ENCODE measurements around the gene ASH1L. TPM values are rescaled to one million over a fixed set of nuclear protein-coding genes. Genes with fewer than 3 reads are reported as not detected.
A peak's percentile ranks its signal among the peaks of the same experiment; 100 is the strongest.
"Not testable (repeated sequence)": the region's sequence is repeated elsewhere in the genome, so short reads cannot be mapped to it uniquely, and the experiment has no call there.

Gene ASH1L
- polyA plus RNA-seq, 4 donors: 30.9 to 50.4 (median 43.5) TPM

GRCh38 chr1:155499953-155500639 is 62.5 kb downstream of the ASH1L start:
- DNase-seq (ENCODE audit: low read depth in 4 of 4, low spot score in 2 of 4): peak in 1 of 4 donors; percentile 19

GRCh38 chr1:155499263-155499662 is 63.3 kb downstream of the ASH1L start:
- no peak for DNase-seq (ENCODE audit: low read depth in 4 of 4, low spot score in 2 of 4)

DNA sequence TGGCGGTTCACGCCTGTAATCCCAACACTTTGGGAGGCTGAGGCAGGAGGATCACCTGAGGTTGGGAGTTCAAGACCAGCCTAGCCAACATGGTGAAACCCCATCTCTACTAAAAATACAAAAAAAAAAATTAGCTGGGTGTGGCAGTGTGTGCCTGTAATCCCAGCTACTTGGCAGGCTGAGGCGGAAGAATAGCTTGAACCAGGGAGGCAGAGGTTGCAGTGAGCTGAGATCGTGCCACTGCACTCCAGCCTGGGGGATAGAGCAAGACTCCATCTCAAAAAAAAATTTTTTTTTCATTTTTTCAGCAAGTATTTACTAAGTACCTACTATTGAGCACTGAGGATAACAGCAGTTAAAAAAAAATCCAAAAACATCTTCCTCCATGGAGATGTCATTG is 69.0 kb downstream of the ASH1L start:
- DNase-seq (ENCODE audit: low read depth in 4 of 4, low spot score in 2 of 4): not testable (repeated sequence)

DNA sequence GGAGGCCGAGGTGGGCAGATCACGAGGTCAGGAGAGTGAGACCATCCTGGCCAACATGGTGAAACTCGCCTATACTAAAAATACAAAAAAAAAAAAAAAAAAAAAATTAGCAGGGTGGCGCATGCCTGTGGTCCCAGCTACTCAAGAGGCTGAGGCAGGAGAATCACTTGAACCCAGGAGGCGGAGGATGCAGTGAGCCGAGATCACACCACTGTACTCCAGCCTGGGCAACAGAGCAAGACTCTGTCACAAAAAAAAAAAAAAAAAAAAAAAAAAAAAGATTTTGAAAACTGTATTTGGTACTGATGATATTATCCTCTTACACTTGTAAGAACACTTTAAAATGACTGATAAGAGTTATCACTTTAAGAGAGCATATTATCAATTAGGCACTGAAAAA is 74.2 kb downstream of the ASH1L start:
- DNase-seq (ENCODE audit: low read depth in 4 of 4, low spot score in 2 of 4): not testable (repeated sequence)

- no peak for DNase-seq (ENCODE audit: low read depth in 4 of 4, low spot score in 2 of 4)
Observed at GRCh38 chr1:155487541-155487940, 75.1 kb downstream of the ASH1L start.

DNA sequence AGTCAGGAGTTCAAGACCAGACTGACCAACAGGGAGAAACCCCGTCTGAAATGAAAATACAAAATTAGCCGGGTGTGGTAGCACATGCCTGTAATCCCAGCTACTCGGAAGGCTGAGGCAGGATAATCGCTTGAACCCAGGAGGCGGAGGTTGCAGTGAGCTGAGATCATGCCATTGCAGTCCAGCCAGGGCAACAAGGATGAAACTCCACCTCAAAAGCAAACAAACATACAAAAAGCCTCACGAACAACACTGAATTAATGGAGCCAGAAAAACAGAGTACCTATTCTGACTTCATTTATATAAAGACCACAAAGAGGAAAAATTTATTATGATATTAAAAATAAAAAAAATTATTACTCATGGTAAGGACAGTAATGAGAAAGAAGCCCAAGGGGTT is 75.7 kb downstream of the ASH1L start:
- DNase-seq (ENCODE audit: low read depth in 4 of 4, low spot score in 2 of 4): not testable (repeated sequence)

DNA sequence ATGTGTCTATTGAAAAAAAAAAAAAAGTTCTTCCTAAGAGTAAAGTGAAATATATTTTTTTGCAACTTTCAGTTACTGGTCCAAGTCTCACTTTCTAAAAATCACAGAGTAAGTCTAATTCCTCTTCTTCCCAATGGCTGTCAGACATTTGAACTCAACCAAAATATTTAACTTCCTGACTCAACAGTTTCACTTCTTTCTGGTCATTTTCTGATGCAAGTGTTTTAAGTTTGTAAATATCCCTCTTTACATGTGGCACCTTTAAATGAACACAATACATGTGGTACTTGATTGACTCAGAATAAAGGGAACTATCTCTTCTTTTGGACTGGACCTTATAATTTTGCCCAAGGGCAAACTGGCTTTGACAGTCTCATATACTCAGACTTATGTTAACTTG is 76.7 kb downstream of the ASH1L start:
- DNase-seq (ENCODE audit: low read depth in 4 of 4, low spot score in 2 of 4): no peak

- DNase-seq (ENCODE audit: low read depth in 4 of 4, low spot score in 2 of 4): no peak
Observed at GRCh38 chr1:155485222-155485621, 77.4 kb downstream of the ASH1L start.

DNA sequence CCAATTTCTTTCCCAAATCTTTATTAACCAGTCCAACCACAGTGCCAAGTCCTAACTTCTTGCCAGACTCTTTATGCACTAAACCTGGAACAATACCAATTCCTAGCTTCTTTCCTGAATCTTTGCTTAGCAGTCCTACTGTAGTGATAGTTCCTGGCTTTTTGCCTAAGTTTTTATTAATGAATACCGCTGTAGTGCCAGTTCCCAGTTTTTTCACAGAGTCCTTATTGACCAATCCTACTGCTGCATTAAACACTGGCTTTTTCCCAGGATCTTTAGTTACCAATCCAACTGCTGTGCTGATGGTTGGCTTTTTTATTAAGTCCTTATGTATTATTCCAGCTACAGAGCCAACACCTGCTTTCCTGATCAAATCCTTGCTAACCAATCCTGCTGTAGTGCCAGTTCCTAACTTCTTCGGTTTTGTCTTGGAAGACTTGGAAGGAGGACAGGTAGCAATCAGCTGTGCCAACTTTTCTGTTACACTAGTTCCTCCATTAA is 80.8 kb downstream of the ASH1L start:
- no peak for DNase-seq (ENCODE audit: low read depth in 4 of 4, low spot score in 2 of 4)

- no peak for DNase-seq (ENCODE audit: low read depth in 4 of 4, low spot score in 2 of 4)
Observed at GRCh38 chr1:155479205-155479604, 83.4 kb downstream of the ASH1L start.

GRCh38 chr1:155478270-155478852 is 84.2 kb downstream of the ASH1L start:
- no peak for DNase-seq (ENCODE audit: low read depth in 4 of 4, low spot score in 2 of 4)

DNA sequence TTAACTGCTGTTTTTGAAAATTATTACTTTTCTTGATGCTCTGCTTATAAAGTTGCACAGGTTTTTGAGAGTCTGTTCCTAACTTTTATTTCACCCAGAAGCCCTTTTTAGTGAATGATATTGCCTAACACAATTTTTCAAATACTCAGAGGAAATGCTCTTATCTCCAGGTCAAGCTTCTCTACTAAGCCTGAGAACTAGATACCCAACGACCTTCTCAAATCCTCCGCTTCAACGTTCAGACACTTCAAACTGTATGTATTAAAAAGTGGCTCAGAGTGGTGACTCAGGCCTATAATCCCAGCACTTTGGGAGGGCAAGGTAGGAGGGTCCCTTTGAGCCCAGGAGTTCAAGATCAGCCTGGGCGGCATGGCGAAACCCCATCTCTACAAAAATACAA is 88.5 kb downstream of the ASH1L start:
- no peak for DNase-seq (ENCODE audit: low read depth in 4 of 4, low spot score in 2 of 4)

- DNase-seq (ENCODE audit: low read depth in 4 of 4, low spot score in 2 of 4): no peak
Observed at GRCh38 chr1:155473151-155473821, 89.3 kb downstream of the ASH1L start.

- no peak for DNase-seq (ENCODE audit: low read depth in 4 of 4, low spot score in 2 of 4)
Observed at GRCh38 chr1:155472491-155473083, 90.0 kb downstream of the ASH1L start.

- no peak for DNase-seq (ENCODE audit: low read depth in 4 of 4, low spot score in 2 of 4)
Observed at GRCh38 chr1:155471891-155472290, 90.7 kb downstream of the ASH1L start.

DNA sequence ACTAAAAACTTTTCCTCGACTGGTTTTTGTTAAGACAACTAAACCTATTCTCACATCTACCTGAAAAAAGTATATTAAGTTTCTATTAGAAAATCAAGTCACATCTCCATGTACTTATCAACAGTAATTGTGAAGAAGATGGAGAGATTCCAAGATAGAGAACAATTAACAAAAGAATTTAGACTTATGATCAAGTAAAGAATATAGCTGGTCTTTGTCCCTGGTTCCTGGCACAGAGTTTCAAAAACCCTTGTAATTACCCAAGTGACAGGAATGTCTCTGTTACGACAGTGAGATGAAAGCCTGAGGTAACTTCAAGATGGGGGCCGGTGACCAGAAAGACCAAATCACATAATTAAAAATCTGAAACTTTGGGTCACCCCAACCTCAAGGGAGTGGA is 91.6 kb downstream of the ASH1L start:
- no peak for DNase-seq (ENCODE audit: low read depth in 4 of 4, low spot score in 2 of 4)

GRCh38 chr1:155466996-155467395 is 95.6 kb downstream of the ASH1L start:
- no peak for DNase-seq (ENCODE audit: low read depth in 4 of 4, low spot score in 2 of 4)

DNA sequence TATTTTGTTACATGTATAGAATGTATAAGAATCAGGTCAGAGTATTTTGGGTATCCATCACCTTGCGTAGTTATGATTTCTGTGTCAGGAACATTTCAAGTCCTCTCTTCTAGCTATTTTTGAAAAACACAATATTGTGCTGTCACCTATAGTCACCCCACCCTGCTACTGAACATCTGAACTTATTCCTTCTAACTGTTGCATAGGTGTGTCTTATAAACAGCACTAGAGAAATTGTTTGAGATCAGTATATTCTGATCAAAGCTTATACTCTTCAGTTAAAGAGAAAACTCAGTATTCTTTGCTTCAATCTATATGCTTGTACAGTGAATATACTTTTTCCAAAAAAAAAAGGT is 96.0 kb downstream of the ASH1L start:
- DNase-seq (ENCODE audit: low read depth in 4 of 4, low spot score in 2 of 4): no peak

DNA sequence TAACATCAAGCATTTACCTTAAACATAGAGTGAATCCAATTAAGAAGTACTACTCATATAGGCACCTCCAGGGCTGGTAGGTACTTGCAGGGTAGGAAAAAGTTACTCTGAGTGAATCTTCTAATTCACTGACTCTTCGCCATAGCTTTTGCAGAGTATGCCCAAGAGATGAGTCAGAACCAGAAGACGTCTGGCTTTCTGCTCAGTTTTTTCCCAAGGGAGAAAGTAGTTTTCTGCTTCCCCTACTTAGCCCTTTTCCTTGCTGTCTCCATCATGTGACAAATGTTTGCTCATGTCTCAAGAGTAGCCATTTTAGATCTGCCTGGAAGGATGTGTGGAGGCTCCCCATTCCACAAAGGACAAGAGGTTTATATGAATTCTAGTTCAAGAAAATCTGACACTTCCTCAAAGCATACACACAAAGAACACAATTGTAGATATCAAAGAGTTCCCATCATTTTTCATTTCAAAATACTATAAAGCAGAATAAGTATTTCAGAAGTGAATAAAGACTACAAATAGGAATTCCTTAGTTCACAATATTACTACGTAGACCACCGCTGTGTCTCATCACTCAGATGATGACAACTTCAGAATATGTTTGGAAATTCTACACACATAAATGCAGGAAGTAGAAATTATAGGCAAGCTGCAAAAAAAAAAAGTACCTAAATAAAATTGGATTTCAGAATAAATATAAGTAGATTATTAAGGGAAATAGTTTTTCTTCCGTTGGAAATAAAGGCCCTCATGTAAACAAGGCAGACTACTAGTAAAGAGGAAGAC is 98.5 kb downstream of the ASH1L start:
- DNase-seq (ENCODE audit: low read depth in 4 of 4, low spot score in 2 of 4): no peak

DNA sequence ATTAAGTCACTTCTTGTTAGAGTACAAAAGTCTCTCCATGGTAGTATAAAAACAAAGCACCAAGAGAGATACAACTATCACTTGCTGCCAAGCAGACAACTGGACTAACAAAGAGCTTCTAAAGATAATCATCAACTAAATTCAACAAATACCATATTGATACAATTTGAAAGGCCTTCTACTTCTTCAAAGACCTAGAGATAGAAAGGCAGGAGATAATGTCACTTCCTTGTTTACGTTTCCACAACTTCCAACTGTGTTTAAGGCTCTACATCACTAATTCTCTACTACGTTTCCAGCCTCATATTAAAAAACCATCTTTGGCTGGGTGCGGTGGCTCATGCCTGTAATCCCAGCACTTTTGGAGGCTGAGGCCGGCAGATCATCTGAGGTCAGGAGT is 104.5 kb downstream of the ASH1L start:
- no peak for DNase-seq (ENCODE audit: low read depth in 4 of 4, low spot score in 2 of 4)

GRCh38 chr1:155457266-155457665 is 105.3 kb downstream of the ASH1L start:
- DNase-seq (ENCODE audit: low read depth in 4 of 4, low spot score in 2 of 4): no peak
